RWPE1 (cell line): ENCODE measurements around the gene ZFPM1.

Experiments
- CTCF ChIA-PET: fragments of 350-600 bp; sonication (Branson Sonifier 250); formaldehyde crosslinking; extraction: SDS; loops from one replicate; lab custom pipeline; 2021; lab: Yijun Ruan, JAX
- POLR2A ChIA-PET: fragments of 400-600 bp; formaldehyde crosslinking; extraction: SDS; loops from one replicate; lab custom pipeline; 2020; ENCODE audit warnings: antibody characterized with exemption; ENCODE audit not compliant: low non-redundant PET; lab: Yijun Ruan, JAX
- DNase-seq: peaks from one replicate; pipeline ENCODE4 v3.0.0; 2012; ENCODE audit warnings: low spot score
- H3K27ac ChIP-seq: fragments of 450-650 bp; 2 replicates; pipeline ENCODE4 v1.5.1; 2017
- CTCF ChIP-seq: fragments of 450-650 bp; conservative IDR thresholded peaks from 2 replicates; pipeline ENCODE4 v1.5.1; 2017; ENCODE audit warnings: low read depth, mild to moderate bottlenecking

The ZFPM1 gene

GRCh38 chr16:88570691-88571092 lies 117.6 kb downstream of the ZFPM1 start:
- TF ChIP-seq CTCF = no peak
- CTCF ChIA-PET = no interaction called here
- POLR2A ChIA-PET = interaction anchor here (0.8 to 1.1 kb wide), 3 partner anchors 10 to 63 kb away, joined by 3 to 4 read pairs (median 4); no protein-coding TSS in a partner anchor
- peak; percentile 18 for DNase-seq
- peak overlapping the region; percentile 78 for H3K27ac ChIP-seq

DNA sequence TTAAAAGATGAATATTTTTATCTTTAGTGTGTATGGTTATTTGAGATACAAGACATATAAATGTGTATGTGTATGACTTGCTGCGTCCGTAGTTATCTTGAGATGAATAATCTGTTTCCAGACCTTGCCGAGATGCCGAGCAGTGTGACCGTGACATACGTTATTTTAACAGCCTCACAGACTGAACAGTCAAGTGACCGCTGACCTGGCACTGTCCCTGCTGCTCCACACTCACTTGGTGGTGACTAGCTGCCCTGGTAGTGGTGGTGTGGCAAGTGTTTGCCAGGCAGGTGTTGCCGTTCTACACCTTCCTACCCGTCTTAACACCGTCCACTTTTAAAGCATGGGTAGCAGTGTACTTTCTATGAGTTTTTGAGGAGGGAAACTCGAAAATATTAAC lies 122.2 kb downstream of the ZFPM1 start:
- POLR2A ChIA-PET = no interaction called here
- no peak overlapping the region for H3K27ac ChIP-seq
- CTCF ChIA-PET = no interaction called here
- DNase-seq = no peak
- no peak for TF ChIP-seq CTCF

DNA sequence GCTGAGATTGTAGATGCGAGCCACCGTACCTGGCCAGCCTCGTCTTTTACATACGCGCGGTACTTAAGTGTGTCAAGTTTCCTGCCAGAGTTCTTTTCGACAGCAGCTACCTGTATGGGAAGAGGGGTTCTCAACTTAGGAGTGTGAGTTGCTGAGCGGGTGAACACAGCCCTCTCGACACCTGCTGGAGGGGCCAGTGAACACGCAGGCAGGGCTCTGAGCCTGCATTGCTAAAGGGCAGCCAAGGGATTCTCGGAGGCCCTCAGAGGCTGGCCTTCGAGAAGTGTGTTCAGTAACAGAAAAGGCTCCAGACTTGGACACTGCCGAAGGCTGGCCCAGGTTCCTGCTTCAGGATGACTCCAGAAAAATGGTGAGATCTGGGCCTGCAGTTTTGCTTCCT lies 123.2 kb downstream of the ZFPM1 start:
- no peak for TF ChIP-seq CTCF
- no peak overlapping the region for H3K27ac ChIP-seq
- CTCF ChIA-PET = no interaction called here
- POLR2A ChIA-PET = no interaction called here
- DNase-seq = no peak

DNA sequence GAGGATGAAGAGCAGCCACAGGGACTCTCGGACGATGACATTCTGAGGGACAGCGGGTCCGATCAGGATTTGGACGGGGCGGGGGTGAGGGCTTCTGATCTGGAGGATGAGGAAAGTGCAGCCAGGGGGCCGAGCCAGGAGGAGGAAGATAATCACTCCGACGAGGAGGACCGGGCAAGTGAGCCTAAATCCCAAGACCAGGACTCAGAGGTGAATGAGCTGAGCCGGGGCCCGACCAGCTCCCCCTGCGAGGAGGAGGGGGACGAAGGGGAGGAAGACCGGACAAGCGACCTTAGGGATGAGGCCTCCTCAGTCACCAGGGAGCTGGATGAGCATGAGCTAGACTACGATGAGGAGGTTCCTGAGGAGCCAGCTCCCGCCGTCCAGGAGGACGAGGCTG lies 124.1 kb downstream of the ZFPM1 start:
- H3K27ac ChIP-seq = no peak overlapping the region
- no peak for DNase-seq
- TF ChIP-seq CTCF = no peak
- CTCF ChIA-PET = no interaction called here
- POLR2A ChIA-PET = interaction anchor here (0.6 kb wide), 1 partner anchor 340 kb away, joined by 3 read pairs; no protein-coding TSS in a partner anchor

DNA sequence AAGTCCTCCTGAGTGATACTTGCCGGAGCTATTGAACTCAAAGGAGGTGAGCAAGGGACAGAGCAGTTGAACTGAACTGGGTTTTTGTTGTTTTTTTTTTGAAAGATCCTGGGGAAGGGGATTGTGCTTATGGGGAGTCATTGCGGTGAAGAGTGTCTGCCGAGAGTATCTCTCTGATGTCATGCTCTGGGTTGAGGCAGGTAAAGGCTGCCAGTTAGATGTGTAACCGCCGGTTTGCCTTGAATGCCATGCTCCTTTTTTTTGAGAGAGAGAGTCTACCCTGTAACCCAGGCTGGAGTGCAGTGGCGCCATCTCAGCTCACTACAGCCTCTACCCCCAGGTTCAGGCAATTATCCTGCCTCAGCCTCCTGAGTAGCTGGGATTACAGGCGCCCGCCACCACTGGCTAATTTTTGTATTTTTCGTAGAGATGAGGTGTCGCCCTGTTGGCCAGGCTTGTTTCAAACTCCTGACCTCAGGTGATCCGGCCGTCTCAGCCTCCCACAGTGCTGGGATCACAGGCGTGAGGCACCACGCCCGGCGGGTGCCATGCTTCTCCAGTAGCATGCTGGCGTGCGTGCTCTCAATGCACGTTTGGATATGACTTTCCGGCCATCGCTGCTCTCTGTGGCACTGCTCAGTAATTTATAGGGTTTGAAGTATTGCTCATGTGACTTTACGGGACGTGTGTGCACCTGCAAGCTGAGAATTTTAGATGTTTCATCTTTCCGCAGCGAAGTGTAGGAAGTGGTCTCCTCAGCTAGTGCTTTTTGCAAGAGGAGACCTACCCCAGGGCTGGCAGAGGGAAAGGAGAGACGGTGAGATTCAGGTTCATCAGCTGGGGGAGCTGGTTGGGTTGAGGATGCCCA lies 125.6 kb downstream of the ZFPM1 start:
- CTCF ChIA-PET = no interaction called here
- POLR2A ChIA-PET = no interaction called here
- H3K27ac ChIP-seq = no peak overlapping the region
- no peak for TF ChIP-seq CTCF
- no peak for DNase-seq

GRCh38 chr16:88580371-88580770 lies 127.3 kb downstream of the ZFPM1 start:
- POLR2A ChIA-PET = no interaction called here
- H3K27ac ChIP-seq = 0 out of 2 replicates have a peak overlapping the region, but pooled peaks have one; percentile 2
- no peak for DNase-seq
- no peak for TF ChIP-seq CTCF
- CTCF ChIA-PET = no interaction called here
